Endothelial cell of umbilical vein (primary cell): ENCODE data around the gene CP. TPM values are rescaled to one million over a fixed set of nuclear protein-coding genes. Genes with fewer than 3 reads are reported as not detected.

Source experiments
- BruUV-seq: library from RNA; stranded (reverse); fragments of 400-500 nt; replicated peaks from 2 replicates; lab custom pipeline; 2021; lab: Mats Ljungman, UMichigan
- CTCF ChIA-PET: fragments of 300-600, 350-600 bp; sonication (Branson Sonifier 250); formaldehyde crosslinking; loops from one replicate; lab custom pipeline; 2021; ENCODE audit warnings: antibody characterized with exemption, inconsistent platforms; lab: Charles Lee
- POLR2A ChIA-PET: fragments of 300-600, 350-600 bp; sonication (Branson Sonifier 250); formaldehyde crosslinking; loops from one replicate; lab custom pipeline; 2021; ENCODE audit warnings: antibody characterized with exemption, inconsistent platforms; lab: Charles Lee
- DNase-seq: peaks from one replicate; pipeline ENCODE4 v3.0.0-alpha.2; 2011; ENCODE audit warnings: low read depth, low spot score
- FAIRE-seq: peaks from 2 replicates; lab custom pipeline; 2011; peaks lifted over from hg19 to GRCh38; lab: Jason Lieb, UNC
- H2AFZ ChIP-seq: 2 replicates; pipeline ENCODE4 v1.6.0; 2012; ENCODE audit warnings: low read depth, low read length, control low read depth, inconsistent platforms
- H3K27ac ChIP-seq: 2 replicates; pipeline ENCODE4 v1.5.1; 2011; ENCODE audit warnings: low read depth, mild to moderate bottlenecking, control low read depth, low read length, moderate library complexity; ENCODE audit not compliant: insufficient read depth
- H3K27me3 ChIP-seq, 2 experiments: 2 replicates each; pipeline versions ENCODE4 v1.6.0 to v1.6.1; 2011; ENCODE audit warnings: low read length in 2 of 2, mixed read lengths in 1 of 2; ENCODE audit not compliant: control insufficient read depth in 2 of 2, insufficient read depth in 2 of 2
- H3K36me3 ChIP-seq, 2 experiments: 2 replicates in 1 of 2; 3 replicates in 1 of 2; pipeline ENCODE4 v1.5.1; 2011; ENCODE audit warnings: low read length in 2 of 2, mild to moderate bottlenecking in 1 of 2, moderate library complexity in 1 of 2; ENCODE audit not compliant: control insufficient read depth in 2 of 2, insufficient read depth in 2 of 2; ENCODE audit errors: extremely low read depth in 1 of 2
- H3K4me1 ChIP-seq: 3 replicates; pipeline ENCODE4 v1.5.1; 2011; ENCODE audit warnings: mild to moderate bottlenecking, low read length; ENCODE audit not compliant: control insufficient read depth, insufficient read depth; ENCODE audit errors: extremely low read depth
- H3K4me2 ChIP-seq: 2 replicates; pipeline ENCODE4 v1.6.1; 2011; ENCODE audit warnings: low read length, control low read depth, mixed read lengths; ENCODE audit not compliant: insufficient read depth
- H3K4me3 ChIP-seq, 3 experiments: fragments of 200-600 bp in 1 of 3; sonication (generic), shearing (Covaris generic) in 1 of 3; replicated peaks in 1 of 3; 2 replicates each; pipeline ENCODE4 v1.5.1; 2011 to 2016; ENCODE audit warnings: control low read depth in 3 of 3, low read length in 3 of 3, mild to moderate bottlenecking in 2 of 3, inconsistent platforms in 1 of 3, low read depth in 1 of 3, moderate library complexity in 1 of 3; ENCODE audit not compliant: insufficient read depth in 1 of 3
- H3K79me2 ChIP-seq: 2 replicates; pipeline ENCODE4 v1.6.0; 2012; ENCODE audit warnings: low read length, inconsistent platforms; ENCODE audit not compliant: control insufficient read depth, insufficient read depth
- H3K9ac ChIP-seq: replicated peaks from 2 replicates; pipeline ENCODE3; 2011; ENCODE audit warnings: low read length, control low read depth; ENCODE audit not compliant: insufficient read depth; ENCODE audit errors: extremely low read depth
- H3K9me1 ChIP-seq: replicated peaks from 3 replicates; pipeline ENCODE4 v1.6.0; 2011; ENCODE audit warnings: mild to moderate bottlenecking, low read length; ENCODE audit not compliant: control insufficient read depth, insufficient read depth; ENCODE audit errors: extremely low read depth
- H3K9me3 ChIP-seq: replicated peaks from 2 replicates; pipeline ENCODE4 v1.5.1; 2012; ENCODE audit warnings: low read length, inconsistent platforms; ENCODE audit not compliant: control insufficient read depth, insufficient read depth
- H4K20me1 ChIP-seq: replicated peaks from 2 replicates; pipeline ENCODE3; 2011; ENCODE audit warnings: mild to moderate bottlenecking, low read length; ENCODE audit not compliant: control insufficient read depth, insufficient read depth; ENCODE audit errors: extremely low read depth
- CTCF ChIP-seq, 2 donors: IDR thresholded peaks; 1 replicate in 1 of 2; 2 replicates in 1 of 2; pipeline ENCODE4 v1.5.1; 2011; ENCODE audit warnings: low read length in 2 of 2, mild to moderate bottlenecking in 2 of 2, moderate library complexity in 2 of 2, control low read depth in 1 of 2, inconsistent platforms in 1 of 2, low read depth in 1 of 2; ENCODE audit not compliant: insufficient read depth in 1 of 2; ENCODE audit errors: extremely low read depth in 1 of 2
- EZH2 ChIP-seq: IDR thresholded peaks from 2 replicates; pipeline ENCODE4 v1.6.1; 2012; ENCODE audit warnings: borderline replicate concordance, low read depth, mild to moderate bottlenecking, moderate library complexity, low read length, inconsistent platforms; ENCODE audit not compliant: severe bottlenecking
- FOS ChIP-seq: IDR thresholded peaks from 2 replicates; pipeline ENCODE4 v1.6.1; 2011; ENCODE audit warnings: mild to moderate bottlenecking, low read length, moderate library complexity, borderline replicate concordance; ENCODE audit not compliant: insufficient read depth
- GATA2 ChIP-seq: IDR thresholded peaks from 2 replicates; pipeline ENCODE4 v1.7.0; 2011; ENCODE audit warnings: low read depth, mild to moderate bottlenecking, moderate library complexity, mixed read lengths, low read length; ENCODE audit not compliant: insufficient read length, insufficient read depth
- JUN ChIP-seq: IDR thresholded peaks from 2 replicates; pipeline ENCODE4 v1.6.1; 2011; ENCODE audit warnings: borderline replicate concordance, low read depth; ENCODE audit not compliant: insufficient read length, insufficient read depth
- MAX ChIP-seq: IDR thresholded peaks from 2 replicates; pipeline ENCODE4 v1.6.1; 2011; ENCODE audit not compliant: insufficient read depth, insufficient read length
- MYC ChIP-seq: IDR thresholded peaks from one replicate; pipeline ENCODE4 v1.6.1; 2011; ENCODE audit warnings: mild to moderate bottlenecking, low read depth, low read length
- POLR2A ChIP-seq: IDR thresholded peaks from 2 replicates; pipeline ENCODE4 v1.6.1; 2012; ENCODE audit warnings: low read depth, mild to moderate bottlenecking, control low read depth, low read length
- POLR2AphosphoS5 ChIP-seq: IDR thresholded peaks from 2 replicates; pipeline ENCODE4 v1.6.1; 2012; ENCODE audit warnings: low read depth, mild to moderate bottlenecking, control low read depth, low read length, moderate library complexity; ENCODE audit not compliant: insufficient read depth
- dilution Hi-C: fragments of 300-500 bp; cut with MboI; formaldehyde crosslinking; loops from one replicate; pipeline ENCODE4 v1.15.0; 2019; ENCODE audit warnings: low sequenced_read_pairs; ENCODE audit not compliant: extremely low pct_ligation_motif_present
- intact Hi-C: fragments of 100-400 bp; cut with micrococcal nuclease; formaldehyde crosslinking; loops from one replicate; pipeline ENCODE4 v1.10.0; 2022
- polyA plus RNA-seq, 4 experiments: library from polyadenylated mRNA; depleted of rRNA in 3 of 4; stranded (reverse) in 3 of 4; unstranded in 1 of 4; fragments of >200 nt; gene quantifications; 2 replicates each; pipeline versions ENCODE4 v1.2.1 to v1.2.3, GENCODE V29; 2011 to 2012; ENCODE audit warnings: missing spikeins in 1 of 4
- total RNA-seq: library from RNA; stranded (reverse); gene quantifications from 2 replicates; pipeline ENCODE4 v1.2.3, GENCODE V29; 2021

The CP gene
- total and polyA plus RNA-seq, 2 donors (not counting 3 experiments of a cell fraction or from before 2014, with no cell fraction given): not detected

GRCh38 chr3:149131589-149131988 is 90.0 kb downstream of the CP start:
- dilution Hi-C loops: no loop called here
- H3K79me2 ChIP-seq: peaks cover 2% of the 10 kb centered on the region

More at GRCh38 chr3:149131589-149131988, 90.0 kb downstream of the CP start:
- BruUV-seq: no TSS peak
- intact Hi-C loops: no loop called here
- no peaks in the 10 kb centered on the region for H3K36me3 ChIP-seq
- DNase-seq (no peak), FAIRE-seq (no peak)
- H3K4me3 ChIP-seq: no peak overlapping the region
- no peak overlapping the region for H2AFZ ChIP-seq
- peaks cover 0 to 1% of the 10 kb centered on the region in 2 experiments for H3K27me3 ChIP-seq
- peaks cover 7% of the 10 kb centered on the region for H3K4me1 ChIP-seq
- ChIA-PET POLR2A (no interaction called here), CTCF (interaction anchor here (0.6 to 2.5 kb wide), 3 partner anchors 11 to 176 kb away, joined by 3 to 9 read pairs (median 3); no protein-coding TSS in a partner anchor)
- no peaks in the 10 kb centered on the region for H4K20me1 ChIP-seq
- H3K27ac ChIP-seq: no peak overlapping the region
- H3K4me2 ChIP-seq: no peak overlapping the region
- TF ChIP-seq POLR2AphosphoS5: no peak
- no peak for TF ChIP-seq GATA2
- no peak for TF ChIP-seq EZH2
- no peak for TF ChIP-seq POLR2A
- TF ChIP-seq FOS: no peak
- TF ChIP-seq MYC: no peak
- no peak for TF ChIP-seq CTCF (IDR thresholded peaks at IDR 0.05; ENCODE audit: extremely low read depth in 1 of 2, insufficient read depth in 1 of 2, low read depth in 1 of 2, low read length in 2 of 2)
- TF ChIP-seq JUN: no peak
- TF ChIP-seq MAX: no peak
- no peak overlapping the region for H3K9ac ChIP-seq
- H3K9me3 ChIP-seq: no peaks in the 10 kb centered on the region
- H3K9me1 ChIP-seq: no peaks in the 10 kb centered on the region
